ENCODE measurements around the gene TNFRSF19.

TNFRSF19 gene

DNA sequence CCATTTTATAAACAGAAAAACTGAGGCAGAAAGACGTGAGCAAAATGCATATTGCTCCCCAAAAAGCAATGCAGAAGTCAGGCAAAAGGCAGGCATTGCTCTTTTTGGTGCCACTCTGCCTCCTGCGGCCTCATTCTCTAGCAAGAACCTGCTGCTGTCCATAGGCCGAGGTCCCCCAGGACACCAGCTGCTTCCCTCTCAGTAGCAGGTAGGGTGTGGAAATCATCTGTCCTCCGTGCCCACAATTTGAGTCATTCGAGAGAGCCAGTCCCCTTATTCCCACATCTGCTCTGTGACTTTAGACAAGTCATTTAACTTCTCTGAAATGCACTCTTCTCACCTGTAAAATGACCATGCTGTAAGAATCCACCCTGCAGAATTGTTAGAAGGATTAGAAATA, 50.0 kb downstream of the TNFRSF19 start:
- TF ChIP-seq, protein P1, sequence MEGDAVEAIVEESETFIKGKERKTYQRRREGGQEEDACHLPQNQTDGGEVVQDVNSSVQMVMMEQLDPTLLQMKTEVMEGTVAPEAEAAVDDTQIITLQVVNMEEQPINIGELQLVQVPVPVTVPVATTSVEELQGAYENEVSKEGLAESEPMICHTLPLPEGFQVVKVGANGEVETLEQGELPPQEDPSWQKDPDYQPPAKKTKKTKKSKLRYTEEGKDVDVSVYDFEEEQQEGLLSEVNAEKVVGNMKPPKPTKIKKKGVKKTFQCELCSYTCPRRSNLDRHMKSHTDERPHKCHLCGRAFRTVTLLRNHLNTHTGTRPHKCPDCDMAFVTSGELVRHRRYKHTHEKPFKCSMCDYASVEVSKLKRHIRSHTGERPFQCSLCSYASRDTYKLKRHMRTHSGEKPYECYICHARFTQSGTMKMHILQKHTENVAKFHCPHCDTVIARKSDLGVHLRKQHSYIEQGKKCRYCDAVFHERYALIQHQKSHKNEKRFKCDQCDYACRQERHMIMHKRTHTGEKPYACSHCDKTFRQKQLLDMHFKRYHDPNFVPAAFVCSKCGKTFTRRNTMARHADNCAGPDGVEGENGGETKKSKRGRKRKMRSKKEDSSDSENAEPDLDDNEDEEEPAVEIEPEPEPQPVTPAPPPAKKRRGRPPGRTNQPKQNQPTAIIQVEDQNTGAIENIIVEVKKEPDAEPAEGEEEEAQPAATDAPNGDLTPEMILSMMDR (IDR thresholded peaks at IDR 0.05; ENCODE audit: insufficient read depth, missing control alignments), result no peak

DNA sequence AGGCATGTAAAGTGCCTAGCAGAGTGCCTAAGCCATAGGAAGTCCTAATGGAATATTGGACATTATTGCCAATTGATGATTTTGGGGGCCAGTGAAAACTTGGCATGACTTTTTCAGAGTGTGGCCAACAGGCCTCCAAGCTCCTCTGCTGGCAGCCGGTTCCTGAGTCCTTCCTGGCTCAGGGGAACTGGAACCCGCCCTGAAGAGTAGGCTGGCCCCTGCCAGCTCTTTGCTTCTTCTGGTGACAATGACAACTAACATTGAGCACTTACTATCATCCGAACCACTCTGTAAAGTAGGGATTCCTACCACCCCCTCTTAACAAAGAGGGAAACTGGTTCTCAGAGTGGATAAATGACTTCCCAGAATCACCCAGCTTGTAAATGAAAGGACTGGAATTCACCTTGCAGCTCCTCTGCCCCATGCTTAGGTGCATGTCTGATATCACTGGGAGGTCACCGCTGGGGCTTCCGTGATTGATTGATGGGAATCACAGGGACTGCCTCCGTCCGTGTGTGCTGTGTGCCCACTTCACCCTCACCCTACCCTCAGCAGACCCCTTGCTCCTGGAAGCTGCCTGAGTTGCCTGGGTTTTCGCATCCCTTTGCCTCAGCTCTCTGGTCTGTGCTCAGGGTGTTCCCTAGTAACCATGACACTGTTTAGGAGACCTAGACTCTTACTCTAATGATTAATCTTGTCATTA, 50.6 kb downstream of the TNFRSF19 start:
- TF ChIP-seq, protein P1 (IDR thresholded peaks at IDR 0.05; ENCODE audit: insufficient read depth, missing control alignments), result no peak
- FAIRE-seq (no peak), DNase-seq (ENCODE audit: insufficient read length, low spot score) (no peak)

More for the DNA sequence above, 50.0 kb downstream of the TNFRSF19 start:
- DNase-seq (ENCODE audit: insufficient read length, low spot score) (no peak), FAIRE-seq (no peak)

DNA sequence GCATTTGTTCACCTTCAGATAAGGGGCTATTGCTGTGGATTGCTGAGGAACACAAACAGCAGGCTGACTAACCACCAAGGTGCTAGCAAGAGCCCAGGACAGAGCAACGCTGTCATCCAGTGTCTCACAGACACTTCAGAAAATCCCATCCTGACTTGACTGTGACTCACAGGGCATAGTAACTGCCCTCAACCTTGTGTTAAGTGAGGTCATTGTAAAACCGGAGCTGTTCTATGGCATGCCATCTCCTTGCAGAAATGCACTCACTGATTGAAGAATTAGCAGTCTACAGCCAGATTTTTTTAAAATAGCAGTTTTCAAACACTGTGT, 51.1 kb downstream of the TNFRSF19 start:
- TF ChIP-seq, protein P1 (IDR thresholded peaks at IDR 0.05; ENCODE audit: insufficient read depth, missing control alignments), result no peak
- no peak for FAIRE-seq
- DNase-seq (ENCODE audit: insufficient read length, low spot score), result no peak

DNA sequence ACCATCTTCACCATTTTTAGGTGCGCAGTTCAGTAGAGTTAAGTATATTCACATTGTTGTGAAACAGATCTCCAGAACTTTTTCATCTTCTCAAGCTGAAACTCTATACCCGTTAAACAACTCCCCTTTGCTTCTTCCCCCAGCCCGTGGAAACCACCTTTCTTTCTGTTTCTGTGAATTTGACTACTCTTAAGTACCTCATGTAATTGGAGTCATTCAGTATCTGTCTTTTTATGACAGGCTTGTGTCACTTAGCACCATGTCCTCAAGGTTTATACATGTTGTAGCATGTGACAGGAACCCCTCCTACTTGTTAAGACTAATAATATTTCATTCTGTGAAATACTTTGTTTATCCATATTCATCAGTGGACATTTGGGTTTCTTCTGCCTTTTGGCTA, 52.8 kb downstream of the TNFRSF19 start:
- TF ChIP-seq, protein P1 (IDR thresholded peaks at IDR 0.05; ENCODE audit: insufficient read depth, missing control alignments), result no peak
- no peak for DNase-seq (ENCODE audit: insufficient read length, low spot score)
- FAIRE-seq, result no peak

DNA sequence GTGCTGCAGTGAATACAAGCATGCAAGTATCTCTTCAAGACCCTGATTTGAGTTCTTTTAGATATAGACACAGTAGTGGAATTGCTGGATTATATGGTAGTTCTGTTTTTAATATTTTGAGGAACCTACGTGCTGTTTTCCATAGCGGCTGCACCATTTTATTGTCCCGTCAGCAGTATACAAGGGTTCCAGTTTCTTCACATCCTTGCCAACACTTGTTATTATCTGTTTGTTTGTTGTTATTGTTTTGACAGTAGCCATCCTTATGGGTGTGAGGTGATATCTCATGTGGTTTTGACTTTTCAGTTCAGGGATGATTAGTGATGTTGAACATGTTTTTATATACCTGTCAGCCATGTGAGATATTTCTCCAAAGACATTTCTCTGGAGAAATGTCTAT, 53.2 kb downstream of the TNFRSF19 start:
- FAIRE-seq, result no peak
- TF ChIP-seq, protein P1 (IDR thresholded peaks at IDR 0.05; ENCODE audit: insufficient read depth, missing control alignments), result no peak

DNA sequence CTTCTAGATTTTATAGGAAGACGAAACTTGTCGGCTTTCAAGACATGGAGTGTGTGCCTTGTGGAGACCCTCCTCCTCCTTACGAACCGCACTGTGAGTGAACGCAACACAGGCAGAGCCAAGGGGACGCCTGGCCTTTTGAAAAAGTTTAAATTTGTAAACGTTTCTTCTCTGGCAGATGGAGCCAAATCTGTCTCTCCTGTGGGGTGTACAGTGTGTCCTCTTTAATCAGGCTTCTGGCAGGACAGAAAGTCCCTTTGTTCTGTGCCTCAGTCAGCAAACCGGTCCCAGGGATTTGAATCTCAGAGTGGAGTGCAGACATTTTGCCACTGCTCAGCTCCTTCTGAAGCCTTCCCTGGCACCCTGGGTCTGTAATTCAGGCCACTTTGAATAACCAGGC, 56.5 kb downstream of the TNFRSF19 start:
- TF ChIP-seq, protein P1 (IDR thresholded peaks at IDR 0.05; ENCODE audit: insufficient read depth, missing control alignments), result no peak
- FAIRE-seq, result no peak
- no peak for DNase-seq (ENCODE audit: insufficient read length, low spot score)

More for the DNA sequence above, 53.2 kb downstream of the TNFRSF19 start:
- no peak for DNase-seq (ENCODE audit: insufficient read length, low spot score)

DNA sequence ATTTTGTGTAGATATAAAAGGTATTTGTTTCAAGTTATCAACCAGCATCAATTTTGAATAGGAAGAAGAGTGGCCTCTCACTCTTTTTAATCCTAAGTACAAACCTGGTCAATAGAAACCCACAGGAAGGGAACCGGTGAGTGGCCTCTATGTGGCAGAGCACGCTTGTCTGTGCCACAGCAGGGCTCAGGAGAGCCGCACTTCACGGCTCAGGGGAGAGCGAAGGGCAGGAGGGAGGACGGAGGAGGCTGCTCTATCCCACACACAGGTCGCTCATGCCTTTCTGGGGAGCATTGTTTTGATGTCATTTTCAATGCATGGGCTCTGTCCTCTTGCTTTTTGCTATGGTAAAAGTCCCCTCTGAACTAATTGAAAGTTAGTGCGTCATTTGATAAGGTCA, 57.2 kb downstream of the TNFRSF19 start:
- TF ChIP-seq, protein P1 (IDR thresholded peaks at IDR 0.05; ENCODE audit: insufficient read depth, missing control alignments), result no peak
- no peak for FAIRE-seq

More for the DNA sequence above, 57.2 kb downstream of the TNFRSF19 start:
- DNase-seq (ENCODE audit: insufficient read length, low spot score), result no peak

All from D721Med (cell line).